B cell (primary cell): ENCODE measurements around the gene UNC5A. TPM values are rescaled to one million over a fixed set of nuclear protein-coding genes. Genes with fewer than 3 reads are reported as not detected.

Experiments
- ATAC-seq: fragments of 200-7000 bp; cut with Tn5 transposase; one replicate; pipeline ENCODE4 v1.10.0; 2021; ENCODE audit warnings: low read depth, mild to moderate bottlenecking, moderate number of reproducible peaks, moderate library complexity
- CTCF ChIA-PET: fragments of 350-600 bp; sonication (Branson Sonifier 250); formaldehyde crosslinking; loops from one replicate; lab custom pipeline; 2021; ENCODE audit warnings: antibody characterized with exemption, inconsistent platforms; lab: Charles Lee
- POLR2A ChIA-PET: fragments of 350-600 bp; sonication (Branson Sonifier 250); formaldehyde crosslinking; loops from one replicate; lab custom pipeline; 2021; ENCODE audit warnings: antibody characterized with exemption; lab: Charles Lee
- DNase-seq: peaks from one replicate; pipeline ENCODE4 v3.0.0; 2013
- H2AFZ ChIP-seq: 2 replicates; pipeline ENCODE4 v1.6.1; 2012; ENCODE audit warnings: mild to moderate bottlenecking, low read depth, low read length; ENCODE audit not compliant: insufficient read depth, poor library complexity, severe bottlenecking
- H3K27ac ChIP-seq, 2 donors: 1 replicate in 1 of 2; 2 replicates in 1 of 2; pipeline ENCODE4 v1.5.1; 2012 to 2013; ENCODE audit warnings: low read length in 2 of 2, mild to moderate bottlenecking in 2 of 2, moderate library complexity in 1 of 2
- H3K27me3 ChIP-seq, 4 experiments: fragments of 200-600 bp in 1 of 4; sonication (generic) in 1 of 4; replicated peaks in 1 of 4; 1 replicate in 2 of 4; 2 replicates in 2 of 4; pipeline versions ENCODE4 v1.6.1 to v1.7.0; 2013 to 2016; ENCODE audit warnings: low read length in 3 of 4, mild to moderate bottlenecking in 2 of 4, mixed read lengths in 1 of 4, moderate library complexity in 1 of 4; ENCODE audit not compliant: insufficient read depth in 4 of 4, control insufficient read depth in 3 of 4; ENCODE audit errors: control extremely low read depth in 1 of 4
- H3K36me3 ChIP-seq, 2 experiments: replicated peaks in 1 of 2; 1 replicate in 1 of 2; 2 replicates in 1 of 2; pipeline versions ENCODE4 v1.6.1 to v1.7.1; 2013; ENCODE audit warnings: low read length in 1 of 2; ENCODE audit not compliant: insufficient read depth in 2 of 2, control insufficient read depth in 1 of 2; ENCODE audit errors: control extremely low read depth in 1 of 2, extremely low read depth in 1 of 2
- H3K4me1 ChIP-seq, 2 donors: fragments of 200-600 bp in 1 of 2; sonication (generic) in 1 of 2; 1 replicate in 1 of 2; 2 replicates in 1 of 2; pipeline versions ENCODE4 v1.5.1 to v1.6.1; 2013 to 2017; ENCODE audit warnings: low read length in 2 of 2; ENCODE audit not compliant: control insufficient read depth in 2 of 2, insufficient read depth in 2 of 2
- H3K4me2 ChIP-seq: replicated peaks from 2 replicates; pipeline ENCODE3; 2012; ENCODE audit warnings: mild to moderate bottlenecking, low read depth, low read length; ENCODE audit not compliant: poor library complexity, severe bottlenecking
- H3K4me3 ChIP-seq, 5 experiments: fragments of 200-600 bp in 1 of 5; sonication (generic) in 1 of 5; 1 replicate in 3 of 5; 2 replicates in 2 of 5; pipeline versions ENCODE4 v1.5.1 to v1.7.0; 2011 to 2016; ENCODE audit warnings: low read length in 4 of 5, mild to moderate bottlenecking in 4 of 5, low read depth in 2 of 5, control low read depth in 1 of 5, moderate library complexity in 1 of 5; ENCODE audit not compliant: insufficient read depth in 1 of 5; ENCODE audit errors: control extremely low read depth in 1 of 5, extremely low read depth in 1 of 5
- H3K79me2 ChIP-seq: fragments of 200-600 bp; sonication (generic); one replicate; pipeline ENCODE4 v1.6.0; 2016; ENCODE audit warnings: low read length; ENCODE audit not compliant: control insufficient read depth, insufficient read depth
- H3K9ac ChIP-seq: fragments of 200-600 bp; sonication (generic); 2 replicates; pipeline ENCODE4 v1.6.1; 2017; ENCODE audit warnings: mild to moderate bottlenecking, low read length, moderate library complexity
- H3K9me3 ChIP-seq, 3 donors: one replicate each; pipeline versions ENCODE4 v1.6.1 to v1.7.1; 2013; ENCODE audit warnings: low read length in 2 of 3; ENCODE audit not compliant: control insufficient read depth in 2 of 3, insufficient read depth in 1 of 3; ENCODE audit errors: control extremely low read depth in 1 of 3
- H4K20me1 ChIP-seq: 2 replicates; pipeline ENCODE4 v1.6.0; 2012; ENCODE audit warnings: mild to moderate bottlenecking, low read length; ENCODE audit not compliant: insufficient read depth, control insufficient read depth, poor library complexity, severe bottlenecking
- H3K27ac Mint-ChIP-seq: one replicate; pipeline ENCODE4 v1.8.0; 2021; ENCODE audit warnings: mixed read lengths
- H3K27me3 Mint-ChIP-seq: one replicate; pipeline ENCODE4 v1.8.0; 2021; ENCODE audit warnings: mixed read lengths
- H3K4me1 Mint-ChIP-seq: one replicate; pipeline ENCODE4 v1.8.0; 2021; ENCODE audit warnings: mixed read lengths
- H3K4me3 Mint-ChIP-seq: one replicate; pipeline ENCODE4 v1.8.0; 2021; ENCODE audit warnings: mixed read lengths
- H3K9me3 Mint-ChIP-seq: one replicate; pipeline ENCODE4 v1.8.0; 2022; ENCODE audit warnings: mixed read lengths; ENCODE audit not compliant: insufficient read depth
- CTCF ChIP-seq: fragments of 200-600 bp; IDR thresholded peaks from one replicate; pipeline ENCODE4 v1.8.0; 2022; ENCODE audit warnings: antibody characterized with exemption, mild to moderate bottlenecking
- EZH2 ChIP-seq: IDR thresholded peaks from 2 replicates; pipeline ENCODE4 v1.6.1; 2012; ENCODE audit warnings: borderline replicate concordance, low read depth, mild to moderate bottlenecking, moderate library complexity, low read length; ENCODE audit not compliant: insufficient read depth, poor library complexity, severe bottlenecking
- WGBS: methylation state at CpG from one replicate; pipeline ENCODE4 v1.1.5; 2013; ENCODE audit warnings: missing lambda C conversion rate; ENCODE audit not compliant: insufficient coverage; 5-methylcytosine and 5-hydroxymethylcytosine counted together
- intact Hi-C: fragments of 100-400 bp; cut with micrococcal nuclease; formaldehyde crosslinking; loops from one replicate; pipeline ENCODE4 v1.10.0; 2022
- polyA plus RNA-seq: library from polyadenylated mRNA; depleted of rRNA; stranded (reverse); fragments of >200 nt; gene quantifications from 2 replicates; pipeline ENCODE4 v1.2.3, GENCODE V29; 2012
- total RNA-seq, 2 donors: library from RNA; stranded (reverse); fragments of 120-200 nt in 1 of 2; gene quantifications; 1 replicate in 1 of 2; 2 replicates in 1 of 2; pipeline versions ENCODE4 v1.2.3 to v1.2.4, GENCODE V29; 2013 to 2022

The UNC5A gene
- total and polyA plus RNA-seq, 2 donors (not counting 1 experiment from before 2014, with no cell fraction given) = not detected

GRCh38 chr5:176857216-176857893 is 47.0 kb downstream of the UNC5A start:
- H3K4me1 ChIP-seq = no peaks in the 10 kb centered on the region
- no peaks in the 10 kb centered on the region for H3K36me3 ChIP-seq
- peaks cover 0 to 14% (median 2%) of the 10 kb centered on the region in 4 experiments for H3K27me3 ChIP-seq
- H2AFZ ChIP-seq = no peak overlapping the region
- no peak overlapping the region for H3K27ac ChIP-seq
- no peak for TF ChIP-seq CTCF
- no peak for TF ChIP-seq EZH2
- no peaks in the 10 kb centered on the region for H3K79me2 ChIP-seq
- H3K9me3 ChIP-seq = peaks cover 0 to 3% (median 0%) of the 10 kb centered on the region in 3 donors
- ATAC-seq = no peak
- ChIA-PET CTCF (no interaction called here), POLR2A (no interaction called here)
- H3K27me3 Mint-ChIP-seq = peaks cover 26% of the 10 kb centered on the region
- H3K4me2 ChIP-seq = no peak overlapping the region
- intact Hi-C loops = no loop called here
- no peak for DNase-seq
- no peak overlapping the region for H3K27ac Mint-ChIP-seq
- no peaks in the 10 kb centered on the region for H4K20me1 ChIP-seq
- no peaks in the 10 kb centered on the region for H3K4me1 Mint-ChIP-seq
- 78% methylated on average over 13 of the region's 19 CpGs for WGBS
- H3K9ac ChIP-seq = no peak overlapping the region
- no peaks in the 10 kb centered on the region for H3K9me3 Mint-ChIP-seq
- H3K4me3 ChIP-seq = no peak overlapping the region
- H3K4me3 Mint-ChIP-seq = no peak overlapping the region

GRCh38 chr5:176857894-176858273 is 47.5 kb downstream of the UNC5A start:
- Histone ChIP-seq H3K79me2 (no peaks in the 10 kb centered on the region), H3K4me2 (no peak overlapping the region), H3K4me1 (no peaks in the 10 kb centered on the region), H3K9me3 (peaks cover 0 to 7% (median 0%) of the 10 kb centered on the region in 3 donors), H3K27ac (no peak overlapping the region), H2AFZ (no peak overlapping the region), H3K36me3 (no peaks in the 10 kb centered on the region), H3K9ac (no peak overlapping the region), H3K4me3 (no peak overlapping the region), H3K27me3 (peaks cover 0 to 19% (median 2%) of the 10 kb centered on the region in 4 experiments), H4K20me1 (no peaks in the 10 kb centered on the region)
- peaks cover 24% of the 10 kb centered on the region for H3K27me3 Mint-ChIP-seq
- no peaks in the 10 kb centered on the region for H3K9me3 Mint-ChIP-seq
- H3K4me1 Mint-ChIP-seq = no peaks in the 10 kb centered on the region
- no peak for ATAC-seq
- H3K27ac Mint-ChIP-seq = no peak overlapping the region
- no peak for DNase-seq
- WGBS = 93% methylated on average over 11 of the region's 11 CpGs
- no peak overlapping the region for H3K4me3 Mint-ChIP-seq
- TF ChIP-seq CTCF (no peak), EZH2 (no peak)
- intact Hi-C loops = no loop called here
- CTCF ChIA-PET = no interaction called here
- POLR2A ChIA-PET = no interaction called here
